Stimulated activated CD4-positive, alpha-beta T cell treated with anti-CD3 and anti-CD28 coated beads, Interleukin-2, amount 100 ng/mL, for 24 hours (primary cell): ENCODE data around the gene PGBD1.

Source experiments
- DNase-seq, 2 donors: peaks; one replicate each; pipeline ENCODE4 v3.0.0-alpha.2; 2020

Gene PGBD1, protein sequence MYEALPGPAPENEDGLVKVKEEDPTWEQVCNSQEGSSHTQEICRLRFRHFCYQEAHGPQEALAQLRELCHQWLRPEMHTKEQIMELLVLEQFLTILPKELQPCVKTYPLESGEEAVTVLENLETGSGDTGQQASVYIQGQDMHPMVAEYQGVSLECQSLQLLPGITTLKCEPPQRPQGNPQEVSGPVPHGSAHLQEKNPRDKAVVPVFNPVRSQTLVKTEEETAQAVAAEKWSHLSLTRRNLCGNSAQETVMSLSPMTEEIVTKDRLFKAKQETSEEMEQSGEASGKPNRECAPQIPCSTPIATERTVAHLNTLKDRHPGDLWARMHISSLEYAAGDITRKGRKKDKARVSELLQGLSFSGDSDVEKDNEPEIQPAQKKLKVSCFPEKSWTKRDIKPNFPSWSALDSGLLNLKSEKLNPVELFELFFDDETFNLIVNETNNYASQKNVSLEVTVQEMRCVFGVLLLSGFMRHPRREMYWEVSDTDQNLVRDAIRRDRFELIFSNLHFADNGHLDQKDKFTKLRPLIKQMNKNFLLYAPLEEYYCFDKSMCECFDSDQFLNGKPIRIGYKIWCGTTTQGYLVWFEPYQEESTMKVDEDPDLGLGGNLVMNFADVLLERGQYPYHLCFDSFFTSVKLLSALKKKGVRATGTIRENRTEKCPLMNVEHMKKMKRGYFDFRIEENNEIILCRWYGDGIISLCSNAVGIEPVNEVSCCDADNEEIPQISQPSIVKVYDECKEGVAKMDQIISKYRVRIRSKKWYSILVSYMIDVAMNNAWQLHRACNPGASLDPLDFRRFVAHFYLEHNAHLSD

DNA sequence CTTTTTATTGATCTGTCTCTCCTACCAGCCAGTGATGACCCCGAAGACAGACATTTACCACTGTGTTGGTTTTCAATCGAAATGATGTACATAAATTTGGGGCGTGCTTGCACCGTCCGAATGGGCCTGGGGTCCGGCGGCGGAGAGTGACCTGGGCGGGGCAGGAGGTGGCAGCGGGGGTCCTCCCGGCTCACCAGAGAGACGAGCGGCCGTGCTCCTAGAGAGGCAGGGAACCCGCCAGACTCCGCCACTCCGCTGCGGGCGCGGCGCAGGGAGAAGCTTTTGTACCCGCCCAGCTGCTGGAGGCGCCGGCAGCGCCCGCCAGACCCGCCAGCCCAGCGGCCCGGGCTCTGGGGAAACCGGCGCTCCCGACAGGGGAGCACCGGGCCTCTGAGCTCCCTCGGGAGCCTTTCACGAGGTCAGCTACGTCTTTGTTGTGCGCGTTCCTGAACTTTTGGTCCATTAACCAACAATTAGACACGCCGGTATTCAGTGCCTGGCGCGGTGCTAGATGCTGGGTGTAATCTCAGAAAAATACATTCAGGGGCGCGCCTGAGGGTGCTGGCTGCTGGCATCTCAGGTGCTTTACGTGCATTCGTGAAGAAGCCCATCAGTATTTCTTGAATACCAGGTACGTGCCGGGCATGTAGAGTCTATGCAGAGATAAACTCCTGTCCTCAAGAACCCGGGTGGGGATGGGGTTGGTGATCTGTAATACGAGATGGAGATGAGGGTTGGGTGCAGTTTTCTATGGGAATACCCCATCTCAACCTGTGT is at the start of gene PGBD1:
Gene PGBD1 (plus strand): TSS at position 285 of the 777 bp plus-strand sequence. CDS start 2,242 bp downstream, outside the sequence.
- DNase-seq = peak; percentile 59 to 76

DNA sequence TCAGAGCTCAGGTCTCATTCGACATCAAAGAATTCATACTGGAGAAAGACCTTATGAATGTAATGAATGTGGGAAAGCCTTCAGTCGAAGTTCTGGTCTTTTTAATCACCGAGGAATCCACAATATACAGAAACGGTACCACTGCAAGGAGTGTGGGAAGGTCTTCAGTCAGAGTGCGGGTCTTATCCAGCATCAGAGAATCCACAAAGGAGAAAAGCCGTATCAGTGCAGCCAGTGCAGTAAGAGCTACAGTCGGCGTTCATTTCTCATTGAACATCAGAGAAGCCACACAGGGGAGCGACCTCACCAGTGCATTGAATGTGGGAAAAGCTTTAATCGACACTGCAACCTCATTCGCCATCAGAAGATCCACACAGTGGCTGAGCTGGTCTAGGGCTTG is 48.6 kb upstream of the PGBD1 start:
- DNase-seq = no peak

DNA sequence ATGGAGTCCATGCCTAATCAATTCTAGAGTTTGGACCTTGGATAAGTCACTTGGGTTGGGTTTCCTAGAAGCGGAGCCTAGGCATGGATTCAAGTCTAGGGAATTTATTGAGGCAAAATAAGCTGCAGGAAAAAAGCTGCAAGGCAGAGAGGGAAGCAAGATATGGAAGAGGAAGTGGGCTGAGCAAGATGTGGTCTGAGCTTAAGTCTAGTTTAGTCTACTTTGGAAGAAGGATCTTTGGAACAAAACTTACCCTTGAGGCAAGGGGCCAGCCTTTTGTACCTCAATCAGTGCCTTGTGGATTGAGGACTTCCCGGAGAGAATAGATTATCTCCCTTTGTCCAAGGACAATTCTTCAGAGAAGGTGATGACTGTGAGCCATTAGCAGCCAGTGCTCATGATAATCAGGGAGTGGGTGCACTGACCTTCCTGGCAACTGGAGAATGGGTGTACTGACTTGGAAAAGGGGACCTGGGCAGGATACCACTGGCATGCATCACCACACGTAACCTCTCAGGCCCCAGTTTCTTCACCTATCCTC is 45.4 kb upstream of the PGBD1 start:
- DNase-seq = no peak

DNA sequence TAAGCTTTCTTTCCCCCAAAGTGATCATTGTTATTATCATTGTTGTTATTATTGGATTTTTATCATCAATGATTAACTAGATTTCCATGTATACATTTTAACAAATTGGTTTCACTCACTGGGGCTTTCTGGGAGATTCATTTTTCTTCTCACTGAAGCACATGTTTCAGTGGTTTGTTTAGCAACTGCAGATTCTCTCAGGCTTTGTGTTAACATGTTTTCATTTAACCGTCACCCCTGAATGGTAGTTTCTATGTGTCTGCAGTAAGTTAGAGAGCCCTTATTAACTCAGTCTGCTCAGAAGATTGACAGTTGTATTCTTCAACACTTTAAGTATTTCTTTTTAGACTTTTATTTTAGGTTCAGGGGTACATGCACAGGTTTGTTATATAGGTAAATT is 41.7 kb upstream of the PGBD1 start:
- no peak for DNase-seq

DNA sequence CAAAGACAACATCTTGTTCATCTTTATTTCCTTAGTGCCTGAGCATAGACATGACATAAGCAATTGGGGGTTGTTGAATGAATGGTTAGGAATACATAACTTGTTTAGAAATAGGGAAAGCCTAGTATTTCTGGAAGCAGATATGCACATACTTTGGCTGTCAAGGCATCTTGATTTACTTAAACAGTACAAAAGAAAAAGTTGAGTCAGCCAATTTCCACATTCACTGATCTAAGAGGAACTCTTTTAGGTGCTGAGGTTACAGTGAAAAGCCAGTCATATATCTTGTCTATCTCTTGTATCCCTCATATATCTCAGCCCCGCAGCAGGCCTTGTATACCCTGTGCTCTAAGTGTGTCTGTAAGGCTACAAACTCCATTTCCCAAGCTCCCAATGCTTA is 40.9 kb upstream of the PGBD1 start:
- DNase-seq = no peak

DNA sequence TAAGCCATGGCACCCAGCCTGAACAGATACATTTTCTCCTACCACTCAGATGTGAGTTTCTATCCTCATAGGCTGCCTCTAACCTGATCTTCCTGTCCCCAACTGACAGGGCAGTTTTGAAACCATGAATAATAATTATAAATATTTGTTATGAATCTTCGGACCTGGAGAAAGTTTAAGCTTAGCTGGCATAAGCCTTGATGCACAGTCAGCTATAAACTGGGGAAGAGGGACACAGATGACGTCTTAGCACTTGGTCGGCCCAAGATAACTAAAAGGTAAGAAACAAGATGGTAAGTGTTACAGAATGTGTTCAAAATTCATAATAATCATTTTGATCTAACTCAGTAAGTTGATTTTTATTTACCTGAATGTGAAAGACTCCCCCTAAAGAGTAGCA is 37.4 kb upstream of the PGBD1 start:
- DNase-seq = no peak

DNA sequence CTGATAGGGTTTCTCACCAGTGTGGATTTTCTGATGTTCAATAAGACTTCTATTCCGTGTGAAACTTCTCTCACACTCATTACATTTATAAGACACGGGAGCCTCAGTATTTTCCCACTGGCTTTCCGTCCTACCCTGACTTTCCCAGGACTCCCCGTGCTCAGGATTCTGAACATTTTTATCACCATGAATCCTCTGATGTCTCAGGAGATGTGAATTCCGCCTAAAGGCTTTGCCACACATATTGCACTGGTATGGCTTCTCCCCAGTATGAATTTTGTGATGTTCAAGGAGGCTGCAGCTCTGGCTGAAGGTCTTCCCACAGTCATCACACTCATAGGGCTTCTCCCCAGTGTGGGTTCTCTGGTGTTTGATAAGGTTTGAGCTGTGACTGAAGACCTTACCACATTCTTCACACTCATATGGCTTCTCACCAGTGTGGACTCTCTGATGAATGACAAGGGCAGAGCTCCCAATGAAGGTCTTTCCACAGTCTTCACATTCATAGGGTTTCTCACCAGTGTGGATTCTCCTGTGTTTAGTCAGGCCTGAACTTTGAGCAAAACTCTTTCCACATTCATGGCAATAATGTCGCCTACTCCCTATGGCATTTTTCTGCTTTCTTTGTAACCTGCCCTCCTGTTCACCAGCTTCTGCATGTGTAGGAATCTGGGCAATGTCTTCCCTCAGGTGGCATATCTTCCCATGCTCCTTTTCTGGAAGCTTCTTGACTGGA is 36.0 kb upstream of the PGBD1 start:
- no peak for DNase-seq

DNA sequence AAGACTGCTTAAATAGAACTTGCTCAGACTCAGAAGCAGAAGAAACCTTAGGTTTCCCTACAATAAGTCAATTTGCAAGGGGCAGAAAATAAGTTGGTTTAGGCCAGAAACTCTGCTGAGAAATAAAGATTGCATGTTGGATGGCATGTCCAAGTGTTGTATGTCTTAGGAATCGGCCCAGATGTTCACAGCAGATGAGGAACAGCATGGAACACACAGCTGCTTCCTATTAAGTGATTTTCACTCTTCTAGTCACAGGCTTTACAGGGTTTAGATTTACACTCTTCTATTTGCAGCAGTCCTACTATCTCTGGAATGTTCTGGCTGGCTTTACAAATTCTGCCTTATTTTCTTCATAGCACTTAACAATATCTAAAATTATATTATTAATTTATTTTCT is 32.5 kb upstream of the PGBD1 start:
- DNase-seq = no peak

DNA sequence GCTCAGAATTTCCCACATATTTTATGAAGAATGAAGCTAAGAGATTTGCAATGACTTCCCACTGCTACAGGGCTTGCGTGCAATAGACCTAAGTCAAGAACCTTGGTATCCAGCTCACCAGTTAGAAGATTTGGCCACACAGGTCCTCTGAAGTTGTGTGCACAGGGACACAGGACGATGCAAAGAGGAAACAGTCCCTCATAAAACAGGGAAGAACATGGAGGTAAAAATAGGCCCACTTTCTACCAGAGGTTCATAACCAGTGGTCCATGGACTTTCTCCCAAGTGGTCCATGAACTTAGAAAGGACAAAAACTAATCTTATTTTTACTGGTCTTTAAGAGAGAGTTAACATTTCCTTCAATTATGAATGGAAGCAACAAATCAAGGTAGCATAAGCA is 30.6 kb upstream of the PGBD1 start:
- DNase-seq = no peak

DNA sequence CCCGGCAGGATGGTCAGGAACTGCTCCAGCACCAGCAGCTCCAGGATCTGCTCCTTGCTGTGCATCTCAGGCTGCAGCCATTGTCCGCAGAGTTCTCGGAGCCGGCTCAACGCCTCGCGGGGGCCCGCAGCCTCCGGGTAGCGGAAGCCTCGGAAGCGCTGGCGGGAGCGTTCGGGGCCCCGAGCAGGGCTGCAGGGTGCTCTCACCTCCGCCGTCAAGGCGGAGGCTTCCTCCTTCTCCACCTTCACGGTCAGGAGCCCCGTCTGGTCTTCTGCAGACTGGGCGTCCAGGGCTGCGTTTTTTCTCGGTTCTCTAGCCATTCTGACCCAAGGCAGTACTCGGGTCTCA is 29.7 kb upstream of the PGBD1 start:
- DNase-seq = peak; percentile 37 to 42

DNA sequence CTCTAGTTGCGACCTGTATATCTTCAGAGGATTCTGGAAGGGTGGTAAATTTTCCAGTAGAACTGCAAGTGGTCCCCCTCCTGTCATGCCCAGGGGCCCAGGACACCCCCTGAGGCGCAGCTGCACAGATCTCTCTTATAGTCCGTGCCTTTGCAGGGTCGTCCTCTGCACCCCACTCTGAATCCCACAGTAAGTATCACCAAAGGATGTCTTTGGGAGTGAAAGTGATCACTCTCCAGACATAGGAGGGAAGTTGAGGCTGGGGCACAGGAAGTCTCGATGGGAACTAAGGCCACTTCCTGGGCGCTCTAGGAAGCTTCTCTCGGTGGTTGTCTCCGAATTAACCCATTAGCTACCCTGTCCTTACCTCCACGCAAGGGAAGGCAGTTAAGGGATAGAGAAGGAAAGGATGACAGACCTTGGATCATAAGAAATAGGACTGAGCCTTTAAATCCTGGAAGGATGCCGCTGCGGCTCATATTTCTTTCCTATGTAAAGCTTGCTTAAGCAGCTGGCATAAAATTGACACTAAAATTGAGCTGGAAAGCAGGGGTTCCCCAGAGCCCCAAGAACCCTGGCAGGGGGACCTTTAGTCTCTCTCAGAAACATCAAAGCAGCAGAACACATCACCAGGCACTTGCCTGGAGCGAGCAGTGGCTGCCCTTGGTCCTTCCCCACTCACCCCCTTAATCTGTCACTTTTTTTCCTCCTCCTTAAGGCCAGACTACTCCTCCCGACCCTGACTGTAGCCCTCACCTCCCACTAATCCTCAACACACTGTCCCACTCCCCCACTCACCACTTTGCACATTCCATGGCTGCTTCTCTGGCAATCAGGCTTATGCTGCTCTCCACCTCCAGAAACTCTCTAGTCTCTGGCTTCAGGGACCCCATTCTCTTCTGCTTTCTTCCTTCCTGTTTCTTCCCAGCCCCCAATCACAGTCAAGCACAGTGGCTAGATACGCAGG is 29.1 kb upstream of the PGBD1 start, which contains the start of gene ZKSCAN4:
Gene ZKSCAN4 (minus strand): TSS at position 261 of the 967 bp plus-strand sequence. CDS start 289 bp downstream, outside the sequence.
- peak; percentile 79 to 88 for DNase-seq

DNA sequence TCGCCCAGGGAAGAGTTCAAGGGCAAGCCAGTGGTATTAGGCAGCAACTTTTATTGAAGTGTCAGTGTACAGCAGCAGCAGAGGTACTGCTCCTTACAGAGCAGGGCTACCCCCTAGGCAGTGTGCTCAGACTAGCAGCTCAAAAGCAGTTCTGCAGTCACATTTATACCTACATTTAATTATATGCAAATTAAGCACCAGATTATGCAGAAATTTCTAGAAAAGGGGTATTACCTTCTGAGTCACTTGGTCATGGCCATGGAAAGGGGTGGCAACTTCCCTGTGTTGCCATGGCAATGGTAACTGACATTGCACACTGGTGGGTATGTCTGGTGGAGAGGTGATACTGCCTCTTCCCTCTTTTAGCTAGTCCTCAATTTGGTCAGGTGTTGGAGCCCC is 27.3 kb upstream of the PGBD1 start:
- no peak for DNase-seq

DNA sequence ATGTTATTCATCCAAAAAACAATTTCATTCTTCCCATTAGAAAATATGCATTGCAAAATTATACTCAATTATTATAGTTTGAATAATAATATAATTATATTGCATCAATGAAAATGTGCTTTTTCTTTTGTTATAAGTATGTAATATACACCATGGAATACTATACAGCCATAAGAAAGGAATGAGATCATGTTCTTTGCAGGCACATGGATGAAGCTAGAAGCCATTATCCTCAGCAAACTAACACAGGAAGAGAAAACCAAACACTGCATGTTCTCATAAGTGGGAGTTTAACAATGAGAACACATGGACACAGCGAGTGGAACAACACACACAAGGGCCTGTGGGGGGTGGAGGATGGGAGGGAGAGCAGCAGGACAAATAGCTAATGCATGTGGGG is 24.3 kb upstream of the PGBD1 start:
- no peak for DNase-seq

DNA sequence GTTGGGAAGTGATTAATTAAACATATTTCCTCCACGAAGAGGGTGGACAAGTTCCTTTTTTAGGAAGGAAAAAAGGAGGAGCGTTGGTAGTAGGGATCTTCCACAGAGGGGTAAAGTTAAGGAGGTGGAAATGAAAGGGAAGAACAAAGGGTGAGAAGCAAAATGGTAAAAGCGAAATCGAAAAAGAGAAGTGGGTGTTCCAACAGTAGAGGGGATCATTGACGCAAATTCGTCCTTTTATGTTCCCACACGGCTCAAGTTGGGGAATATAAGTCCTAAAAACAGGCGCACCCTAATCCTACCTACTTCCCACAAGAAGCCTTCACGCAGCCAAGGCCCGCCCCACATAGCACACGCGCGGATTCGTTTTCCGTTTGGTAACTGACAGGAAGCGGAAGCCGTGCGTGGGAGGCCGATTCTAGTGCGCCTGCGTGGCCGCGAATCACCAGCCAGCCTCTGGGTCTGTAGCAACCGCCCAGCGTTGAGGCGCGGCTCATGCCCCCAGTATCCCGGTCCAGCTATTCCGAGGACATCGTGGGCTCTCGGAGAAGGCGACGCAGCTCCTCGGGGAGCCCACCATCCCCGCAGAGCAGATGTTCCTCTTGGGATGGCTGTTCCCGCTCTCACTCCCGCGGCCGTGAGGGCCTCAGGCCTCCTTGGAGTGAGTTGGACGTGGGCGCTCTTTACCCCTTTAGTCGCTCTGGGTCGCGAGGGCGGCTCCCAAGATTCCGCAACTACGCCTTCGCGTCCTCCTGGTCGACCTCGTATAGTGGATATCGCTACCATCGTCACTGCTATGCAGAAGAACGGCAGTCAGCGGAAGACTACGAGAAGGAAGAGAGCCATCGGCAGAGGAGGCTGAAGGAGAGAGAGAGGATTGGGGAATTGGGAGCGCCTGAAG is 22.2 kb upstream of the PGBD1 start, which contains the start of gene NKAPL:
Gene NKAPL (plus strand): TSS at position 421 of the 901 bp plus-strand sequence. CDS start 75 bp downstream, at position 496.
- peak; percentile 57 to 69 for DNase-seq

DNA sequence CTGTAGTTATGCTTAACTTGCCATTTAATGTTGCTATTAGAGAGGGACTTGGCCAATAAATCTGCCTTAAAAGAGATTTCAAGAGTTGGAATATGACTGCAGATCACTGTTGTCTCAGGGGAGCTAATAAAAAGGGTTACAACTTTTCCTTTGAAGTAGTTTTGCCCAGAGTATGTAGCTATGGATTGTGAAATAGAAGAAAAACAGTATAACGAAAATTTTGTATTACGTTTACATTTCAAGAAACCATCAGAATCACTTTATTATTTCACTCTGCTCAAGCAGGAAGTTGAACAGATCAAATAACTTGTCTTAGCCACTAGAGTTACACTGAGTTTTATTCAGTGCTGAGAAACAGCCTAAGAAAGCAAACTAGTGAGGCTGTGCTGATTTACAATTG is 17.4 kb upstream of the PGBD1 start:
- no peak for DNase-seq

DNA sequence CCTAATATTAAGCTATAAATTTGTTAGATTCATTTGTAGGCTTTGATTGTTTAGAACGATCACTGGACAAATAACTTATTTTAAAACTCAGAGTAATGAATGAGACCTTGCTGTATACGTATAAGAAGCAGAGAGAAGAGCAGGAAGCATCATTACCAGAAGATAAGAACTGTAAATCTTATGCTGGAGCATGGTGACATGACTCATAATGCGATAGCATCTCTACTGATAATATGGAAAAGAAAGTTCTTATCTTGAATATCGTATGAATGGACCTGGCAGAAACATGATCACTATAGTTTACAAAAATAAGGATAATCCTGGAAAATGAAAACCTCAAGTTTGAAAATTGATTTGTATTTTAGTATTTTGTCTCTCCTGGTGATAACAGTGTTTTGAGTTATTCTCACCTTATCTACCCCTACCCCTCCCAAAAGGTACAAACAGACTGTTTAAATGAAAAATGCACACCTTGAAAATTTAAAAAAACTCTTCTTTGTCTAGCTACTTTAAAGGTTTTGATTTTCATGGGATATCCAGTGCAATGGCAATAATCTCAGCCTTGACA is 16.5 kb upstream of the PGBD1 start:
- DNase-seq = no peak

DNA sequence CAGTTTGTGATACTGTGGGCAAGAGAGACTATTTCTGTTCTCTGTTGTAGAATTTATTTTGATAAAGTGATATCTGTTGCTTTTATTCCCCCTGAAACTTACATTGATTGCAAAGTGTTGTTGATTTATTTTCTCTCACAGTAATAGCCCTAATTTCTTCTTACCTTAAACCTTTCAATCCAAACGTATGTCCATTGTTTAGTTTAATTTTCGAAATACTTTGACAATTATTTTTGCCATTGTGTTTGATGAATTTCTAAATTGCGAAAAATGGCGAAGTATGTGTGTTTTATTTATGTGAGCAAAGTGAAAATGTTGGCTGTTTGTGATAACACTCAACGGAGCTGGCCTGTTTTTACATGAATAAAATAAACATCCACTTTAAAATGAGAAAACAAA is 14.8 kb upstream of the PGBD1 start:
- DNase-seq = no peak

DNA sequence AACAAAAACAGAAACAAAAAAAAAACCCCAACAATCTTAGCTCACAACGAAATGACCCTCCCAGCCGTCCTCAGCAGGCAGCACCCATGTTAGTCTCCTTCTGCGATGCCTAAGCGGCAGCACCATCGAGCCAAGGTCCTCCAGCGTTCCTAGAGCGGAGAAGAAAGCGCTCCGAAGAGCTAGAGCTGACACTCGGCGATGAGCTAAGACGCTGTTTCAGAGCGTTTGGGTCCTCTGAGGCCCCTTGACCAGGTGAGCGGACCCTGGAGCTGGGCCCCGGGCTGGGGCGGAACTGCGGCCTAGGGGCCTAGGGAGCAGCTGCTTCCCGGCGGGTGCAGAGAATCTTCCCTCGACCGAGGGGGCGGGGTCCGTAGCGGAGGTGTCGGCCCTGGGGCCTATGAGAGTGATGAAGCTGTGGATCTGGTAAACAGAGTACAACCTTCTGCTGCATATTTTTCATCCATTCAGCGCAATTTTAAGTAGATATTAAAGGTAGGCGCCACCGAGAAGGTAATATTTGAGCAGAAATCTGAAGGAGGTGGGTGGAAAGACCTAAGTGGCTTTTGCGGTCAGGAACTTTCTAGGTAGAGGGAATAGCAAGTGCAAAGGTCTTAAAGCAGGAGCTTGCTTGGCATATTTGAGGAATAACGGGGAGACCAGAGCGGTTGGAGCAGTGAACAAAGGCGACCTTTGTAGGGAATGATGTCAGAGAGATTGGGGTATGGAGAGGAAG is 14.2 kb upstream of the PGBD1 start, which contains the start of gene ZSCAN26:
Gene ZSCAN26 (plus strand): TSS at position 182 of the 733 bp plus-strand sequence. CDS start 4,777 bp downstream, outside the sequence.
- DNase-seq = peak; percentile 82 to 89

DNA sequence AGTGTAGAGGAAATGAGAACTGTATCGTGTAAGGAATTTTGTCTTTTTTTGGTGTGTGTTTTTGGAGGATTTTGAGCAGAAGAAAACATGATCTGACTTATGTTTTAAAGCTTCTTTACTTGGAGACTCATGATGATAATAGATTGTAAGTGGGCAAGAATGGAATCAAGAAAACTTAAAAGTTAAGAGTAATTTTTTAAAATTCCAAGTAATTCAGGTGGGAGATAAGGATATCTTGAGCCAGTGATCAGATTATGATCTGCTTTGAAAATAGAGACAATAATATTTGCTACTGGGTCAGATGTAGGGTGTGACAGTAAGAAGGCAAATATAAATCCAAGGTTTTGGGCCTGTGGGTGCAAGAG is 13.7 kb upstream of the PGBD1 start:
- no peak for DNase-seq
